PFSK-1 (cell line): ENCODE results near the gene IL4I1.

Source experiments
- FOXP2 ChIP-seq: optimal IDR thresholded peaks from 2 replicates; pipeline ENCODE3; 2011; ENCODE audit warnings: borderline replicate concordance, control low read depth, inconsistent platforms; ENCODE audit not compliant: insufficient read depth; ENCODE audit errors: extremely low read length, extremely low read depth
- POLR2AphosphoS5 ChIP-seq: IDR thresholded peaks from 2 replicates; pipeline ENCODE4 v1.6.1; 2012; ENCODE audit warnings: low read depth, mild to moderate bottlenecking, control low read depth, low read length, moderate library complexity
- REST ChIP-seq, 2 experiments: IDR thresholded peaks; 2 replicates each; pipeline versions ENCODE4 v1.6.1 to v1.8.0; 2011 to 2012; ENCODE audit warnings: low read depth in 2 of 2, low read length in 2 of 2, control low read depth in 1 of 2, inconsistent platforms in 1 of 2, mild to moderate bottlenecking in 1 of 2, moderate library complexity in 1 of 2; ENCODE audit not compliant: insufficient read depth in 1 of 2
- SIN3A ChIP-seq: IDR thresholded peaks from 2 replicates; pipeline ENCODE4 v1.6.1; 2012; ENCODE audit warnings: mild to moderate bottlenecking, low read length, moderate library complexity, borderline replicate concordance; ENCODE audit not compliant: insufficient read depth
- TAF1 ChIP-seq: IDR thresholded peaks from 2 replicates; pipeline ENCODE4 v1.6.1; 2012; ENCODE audit warnings: low read length, control low read depth, borderline replicate concordance; ENCODE audit not compliant: insufficient read depth

IL4I1 gene

GRCh38 chr19:49894879-49895565, 1.7 kb downstream of the IL4I1 start:
- TF ChIP-seq FOXP2 (no peak), SIN3A (no peak), TAF1 (no peak), REST (IDR thresholded peaks at IDR 0.05; ENCODE audit: insufficient read depth in 1 of 2, low read depth in 2 of 2, low read length in 2 of 2) (no peak), POLR2AphosphoS5 (no peak)

- TF ChIP-seq REST (IDR thresholded peaks at IDR 0.05; ENCODE audit: insufficient read depth in 1 of 2, low read depth in 2 of 2, low read length in 2 of 2): no peak
Measured at GRCh38 chr19:49894011-49894664, 2.5 kb downstream of the IL4I1 start.

- no peak for TF ChIP-seq TAF1
- no peak for TF ChIP-seq FOXP2
- TF ChIP-seq POLR2AphosphoS5: no peak
- TF ChIP-seq SIN3A: no peak
- TF ChIP-seq REST (IDR thresholded peaks at IDR 0.05; ENCODE audit: insufficient read depth in 1 of 2, low read depth in 2 of 2, low read length in 2 of 2): no peak
Measured at GRCh38 chr19:49892716-49893115, 4.0 kb downstream of the IL4I1 start.

- TF ChIP-seq REST (IDR thresholded peaks at IDR 0.05; ENCODE audit: insufficient read depth in 1 of 2, low read depth in 2 of 2, low read length in 2 of 2) (no peak), SIN3A (no peak)
Measured at GRCh38 chr19:49891393-49891792, 5.3 kb downstream of the IL4I1 start.
